ENCODE data around the gene CNTN2. TPM values are rescaled to one million over a fixed set of nuclear protein-coding genes. Genes with fewer than 3 reads are reported as not detected.

The CNTN2 gene
- total and polyA plus RNA-seq, 2 of the 8 experiments (the other 6 are each of a cell fraction or from before 2014, with no cell fraction given), result 1.2 to 3.9 TPM

DNA sequence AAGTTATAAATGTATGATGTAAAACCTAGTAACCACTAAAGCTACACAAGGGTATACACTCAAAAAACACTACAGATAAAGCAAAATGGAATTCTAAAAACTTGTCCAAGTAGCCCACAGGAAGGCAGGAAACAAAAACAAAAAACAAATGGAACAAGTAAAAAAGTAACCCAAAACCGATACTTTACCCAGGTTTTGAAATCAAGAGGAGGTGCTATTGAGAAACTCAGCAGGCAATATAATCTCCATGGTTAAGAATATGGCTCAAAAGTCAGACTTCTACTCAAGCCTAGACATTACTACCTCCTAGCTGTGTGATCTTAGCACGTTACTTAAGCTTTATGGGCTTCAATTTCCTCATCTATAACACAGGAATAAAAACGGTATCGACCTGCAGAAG, 65.5 kb downstream of the CNTN2 start (continued):
- TF ChIP-seq CHD7 (IDR thresholded peaks at IDR 0.05; ENCODE audit: insufficient replicate concordance, low read length) (no peak), TAF7 (optimal IDR thresholded peaks at IDR 0.05; ENCODE audit: borderline replicate concordance, low read depth, low read length) (no peak), BRCA1 (IDR thresholded peaks at IDR 0.05; ENCODE audit: low read depth, low read length) (no peak), POLR2AphosphoS5 (IDR thresholded peaks at IDR 0.05; ENCODE audit: low read depth, low read length) (no peak), POLR2A (IDR thresholded peaks at IDR 0.05; ENCODE audit: control extremely low read depth in 1 of 2, low read depth in 2 of 2, low read length in 2 of 2) (no peak), BCL11A (IDR thresholded peaks at IDR 0.05; ENCODE audit: low read depth in 2 of 2, low read length in 2 of 2) (no peak), PHF8 (conservative IDR thresholded peaks at IDR 0.05; ENCODE audit: low read depth, low read length) (no peak), TCF12 (IDR thresholded peaks at IDR 0.05; ENCODE audit: low read depth, low read length) (no peak), SP2 (IDR thresholded peaks at IDR 0.05; ENCODE audit: low read length) (no peak)

All from H1 (cell line).